ENCODE measurements around the gene PSMG4.
A peak's percentile ranks its signal among the peaks of the same experiment; 100 is the strongest.

PSMG4 gene

GRCh38 chr6:3226481-3227362, 32.0 kb upstream of the PSMG4 start:
- Histone ChIP-seq H3K4me2 (ENCODE audit: low read length) (peak overlapping the region; percentile 55), H3K27ac (no peak overlapping the region), H3K4me3 (ENCODE audit: low read depth, low read length) (peak overlapping the region; percentile 11), H3K36me3 (ENCODE audit: control insufficient read depth, insufficient read depth, low read length) (no peaks in the 10 kb centered on the region), H3K9ac (no peak overlapping the region), H2AFZ (peak overlapping the region; percentile 25), H3K27me3 (ENCODE audit: control insufficient read depth, insufficient read depth, low read length) (peaks cover 10% of the 10 kb centered on the region), H3K79me2 (no peaks in the 10 kb centered on the region), H3K9me3 (ENCODE audit: control insufficient read depth, low read length) (no peaks in the 10 kb centered on the region), H3K4me1 (peaks cover 8% of the 10 kb centered on the region)
- TF ChIP-seq CTCF (IDR thresholded peaks at IDR 0.05) = no peak

- no peaks in the 10 kb centered on the region for H3K9me3 ChIP-seq (ENCODE audit: control insufficient read depth, low read length)
- H3K9ac ChIP-seq = no peak within 1 kb of the TSS
- H3K79me2 ChIP-seq = no peaks in the 10 kb centered on the region
- peak within 1 kb of the TSS; percentile 55 for H3K4me2 ChIP-seq (ENCODE audit: low read length)
- no peaks in the 10 kb centered on the region for H3K36me3 ChIP-seq (ENCODE audit: control insufficient read depth, insufficient read depth, low read length)
- H3K4me1 ChIP-seq = peaks cover 8% of the 10 kb centered on the region
- H3K4me3 ChIP-seq (ENCODE audit: low read depth, low read length) = peak within 1 kb of the TSS; percentile 11
- no peak within 1 kb of the TSS for H3K27ac ChIP-seq
- peak within 1 kb of the TSS; percentile 34 for H2AFZ ChIP-seq
- TF ChIP-seq CTCF (IDR thresholded peaks at IDR 0.05) = no peak
- peaks cover 10% of the 10 kb centered on the region for H3K27me3 ChIP-seq (ENCODE audit: control insufficient read depth, insufficient read depth, low read length)
These were observed 31.2 kb upstream of the PSMG4 start, which contains the start of gene TUBB2B for GRCh38 chr6:3227363-3228045. TUBB2B (minus strand) TSS chr6:3227653; CDS start chr6:3227543, 110 bp downstream.

DNA sequence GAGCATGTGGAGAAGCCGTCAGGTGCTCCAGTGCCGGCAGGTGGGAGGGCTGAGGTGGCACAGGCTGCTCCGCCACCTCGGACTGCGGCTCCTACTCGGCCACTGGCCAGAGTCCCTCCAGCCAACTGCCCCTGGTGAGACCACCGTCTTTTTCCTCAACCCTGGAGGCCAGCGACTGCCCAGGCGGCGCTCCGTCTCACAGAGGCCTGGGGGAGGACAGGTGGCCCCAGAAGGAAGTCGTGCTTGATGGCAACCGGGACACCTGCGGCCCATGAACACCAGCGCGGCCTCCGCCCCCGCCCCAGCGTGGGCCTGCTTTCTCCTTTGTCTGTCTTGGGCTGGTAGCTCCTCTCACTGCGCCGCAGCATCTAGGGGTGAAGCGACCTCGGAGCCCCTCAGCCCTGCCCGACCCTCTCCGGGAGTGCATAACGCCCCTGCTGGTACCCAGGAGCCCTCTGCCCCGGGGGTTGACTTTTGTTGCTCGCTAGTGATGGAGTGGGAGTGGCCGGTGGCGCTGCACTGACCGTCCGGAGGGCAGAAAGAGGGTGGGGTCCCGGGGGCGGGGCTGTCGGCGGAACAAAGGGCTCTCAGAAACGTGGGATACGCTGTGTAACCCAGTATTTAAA, 30.6 kb upstream of the PSMG4 start:
- H3K4me1 ChIP-seq = peaks cover 8% of the 10 kb centered on the region
- H3K9ac ChIP-seq = no peak overlapping the region
- peak overlapping the region; percentile 55 for H3K4me2 ChIP-seq (ENCODE audit: low read length)
- H3K36me3 ChIP-seq (ENCODE audit: control insufficient read depth, insufficient read depth, low read length) = no peaks in the 10 kb centered on the region
- H3K9me3 ChIP-seq (ENCODE audit: control insufficient read depth, low read length) = no peaks in the 10 kb centered on the region
- no peak overlapping the region for H3K27ac ChIP-seq
- H2AFZ ChIP-seq = peak overlapping the region; percentile 34
- no peaks in the 10 kb centered on the region for H3K79me2 ChIP-seq
- peaks cover 10% of the 10 kb centered on the region for H3K27me3 ChIP-seq (ENCODE audit: control insufficient read depth, insufficient read depth, low read length)
- no peak for TF ChIP-seq CTCF (IDR thresholded peaks at IDR 0.05)
- H3K4me3 ChIP-seq (ENCODE audit: low read depth, low read length) = no peak overlapping the region

GRCh38 chr6:3228771-3229565, 29.8 kb upstream of the PSMG4 start:
- no peak overlapping the region for H3K4me3 ChIP-seq (ENCODE audit: low read depth, low read length)
- H3K4me1 ChIP-seq = peaks cover 8% of the 10 kb centered on the region
- no peaks in the 10 kb centered on the region for H3K9me3 ChIP-seq (ENCODE audit: control insufficient read depth, low read length)
- H3K79me2 ChIP-seq = no peaks in the 10 kb centered on the region
- TF ChIP-seq CTCF (IDR thresholded peaks at IDR 0.05) = no peak
- H2AFZ ChIP-seq = no peak overlapping the region
- no peak overlapping the region for H3K9ac ChIP-seq
- peak overlapping the region; percentile 60 for H3K4me2 ChIP-seq (ENCODE audit: low read length)
- no peak overlapping the region for H3K27ac ChIP-seq
- no peaks in the 10 kb centered on the region for H3K36me3 ChIP-seq (ENCODE audit: control insufficient read depth, insufficient read depth, low read length)
- peaks cover 10% of the 10 kb centered on the region for H3K27me3 ChIP-seq (ENCODE audit: control insufficient read depth, insufficient read depth, low read length)

All from parathyroid adenoma (tissue), 2 donors.